T-helper 17 cell (primary cell): ENCODE data around the gene MPND. TPM values are rescaled to one million over a fixed set of nuclear protein-coding genes. Genes with fewer than 3 reads are reported as not detected.
A peak's percentile ranks its signal among the peaks of the same experiment; 100 is the strongest.

Source experiments
- ATAC-seq: fragments of 150-1000 bp; cut with Tn5 transposase; 2 replicates; pipeline ENCODE4 v1.10.0; 2021; ENCODE audit warnings: mild to moderate bottlenecking, moderate library complexity
- DNase-seq, 3 donors: peaks; one replicate each; pipeline versions ENCODE4 v3.0.0 to v3.0.0-alpha.2; 2020 to 2021
- H3K9me3 ChIP-seq: one replicate; pipeline ENCODE4 v1.7.0; 2013; ENCODE audit warnings: low read length, mild to moderate bottlenecking; ENCODE audit not compliant: control insufficient read depth, poor library complexity, severe bottlenecking
- H3K27ac Mint-ChIP-seq: one replicate; pipeline ENCODE4 v1.8.0; 2022; ENCODE audit warnings: mild to moderate bottlenecking, moderate library complexity, mixed read lengths
- H3K27me3 Mint-ChIP-seq: one replicate; pipeline ENCODE4 v1.8.0; 2022; ENCODE audit warnings: mixed read lengths
- H3K36me3 Mint-ChIP-seq: one replicate; pipeline ENCODE4 v1.8.0; 2022; ENCODE audit warnings: low read depth, mixed read lengths
- H3K4me1 Mint-ChIP-seq: one replicate; pipeline ENCODE4 v1.8.0; 2022; ENCODE audit warnings: mild to moderate bottlenecking, mixed read lengths
- H3K4me3 Mint-ChIP-seq: one replicate; pipeline ENCODE4 v1.8.0; 2022; ENCODE audit warnings: mild to moderate bottlenecking, moderate library complexity, mixed read lengths
- total RNA-seq, 4 donors: library from RNA in 2 of 4; stranded (reverse) in 2 of 4; gene quantifications; one replicate each; pipeline ENCODE4 v1.2.3 and lab custom pipeline; 2022 to 2026

MPND gene
- total RNA-seq, 2 donors from 2014 or later: 13.0 to 15.1 TPM

DNA sequence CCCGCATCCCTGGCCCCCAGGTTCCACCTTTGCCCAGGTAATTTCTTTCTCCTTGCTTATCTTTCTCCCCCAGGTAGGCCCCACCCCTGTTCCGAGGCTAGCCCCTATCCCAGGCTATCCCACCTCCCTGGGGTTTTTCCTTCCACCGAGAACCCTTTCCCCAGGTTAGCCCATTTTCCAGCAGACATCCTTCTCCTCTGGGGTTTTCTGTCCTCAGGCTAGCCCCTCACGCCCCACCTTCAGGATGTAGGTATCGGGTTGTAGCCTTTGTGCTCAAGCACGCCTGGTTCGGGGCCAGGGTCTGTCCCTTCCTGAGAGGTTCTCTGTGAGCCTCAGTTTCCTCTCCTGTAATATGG is 38.1 kb upstream of the MPND start:
- no peaks in the 10 kb centered on the region for H3K27me3 Mint-ChIP-seq
- H3K4me3 Mint-ChIP-seq: peak overlapping the region; percentile 69
- no peaks in the 10 kb centered on the region for H3K36me3 Mint-ChIP-seq
- DNase-seq: no peak
- H3K27ac Mint-ChIP-seq: no peak overlapping the region
- H3K9me3 ChIP-seq: no peaks in the 10 kb centered on the region
- ATAC-seq: no peak
- H3K4me1 Mint-ChIP-seq: peaks cover 18% of the 10 kb centered on the region

DNA sequence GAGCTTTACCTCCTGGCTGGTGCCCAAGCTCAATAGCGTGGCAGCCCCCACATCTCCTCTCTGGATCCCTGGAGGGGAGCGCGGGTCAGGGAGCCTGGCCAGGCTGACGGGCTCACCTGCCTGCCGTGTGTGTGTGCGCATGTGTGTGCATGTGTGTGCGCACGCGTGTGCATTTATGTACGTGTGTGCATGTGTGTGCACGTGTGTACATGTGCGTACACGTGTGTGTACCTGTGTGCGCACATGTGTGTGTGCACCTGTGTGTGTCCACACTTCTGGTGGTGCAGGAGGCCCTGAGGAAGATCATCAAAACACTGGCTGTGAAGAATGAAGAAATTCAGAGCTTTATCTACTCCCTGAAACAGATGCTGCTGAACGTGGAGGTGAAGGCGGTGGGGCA is 37.7 kb upstream of the MPND start:
- no peak overlapping the region for H3K27ac Mint-ChIP-seq
- peaks cover 18% of the 10 kb centered on the region for H3K4me1 Mint-ChIP-seq
- H3K9me3 ChIP-seq: no peaks in the 10 kb centered on the region
- no peaks in the 10 kb centered on the region for H3K36me3 Mint-ChIP-seq
- no peak for ATAC-seq
- no peaks in the 10 kb centered on the region for H3K27me3 Mint-ChIP-seq
- no peak for DNase-seq
- peak overlapping the region; percentile 69 for H3K4me3 Mint-ChIP-seq

DNA sequence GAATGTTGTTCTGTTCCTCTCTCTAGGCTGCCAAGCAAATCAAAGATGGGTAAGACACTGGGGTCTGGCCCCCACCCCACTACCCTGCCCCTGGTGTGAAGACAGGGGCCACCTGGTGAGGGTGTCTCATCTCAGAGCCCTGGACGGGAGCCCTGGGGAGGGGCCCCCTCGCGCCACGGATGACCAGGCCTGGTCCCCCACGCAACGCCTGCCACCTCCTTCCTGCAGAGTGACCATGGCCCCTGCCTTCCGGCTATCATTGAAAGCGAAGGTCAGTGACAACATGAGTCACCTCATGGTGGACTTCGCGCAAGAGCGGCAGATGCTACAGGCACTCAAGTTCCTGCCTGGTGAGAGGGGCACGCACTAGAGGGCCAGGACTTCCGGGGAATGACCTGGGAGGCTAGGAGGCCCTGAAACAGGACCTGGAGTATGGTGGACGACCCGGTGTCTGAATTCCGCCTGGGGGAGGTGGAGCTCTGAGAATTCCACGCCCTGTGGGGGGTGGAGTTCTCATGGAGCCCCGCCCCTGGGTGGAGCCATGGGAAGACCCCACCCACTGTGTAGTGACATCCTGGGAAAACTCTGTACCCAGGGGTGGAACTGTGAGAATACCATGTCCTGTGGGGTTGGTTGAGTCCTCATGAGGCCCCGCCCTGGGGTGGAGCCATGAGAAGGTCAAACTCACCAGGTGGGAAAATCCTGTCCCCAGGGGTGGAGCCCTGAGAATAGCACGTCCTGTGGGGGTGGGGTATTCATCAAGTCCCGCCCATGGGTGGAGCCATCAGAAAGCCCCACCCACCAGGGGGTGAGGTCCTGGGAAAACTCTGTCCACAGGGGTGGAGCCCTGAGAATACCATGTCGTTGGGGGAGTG is 32.9 kb upstream of the MPND start:
- H3K4me1 Mint-ChIP-seq: no peaks in the 10 kb centered on the region
- DNase-seq (no peak), ATAC-seq (peak; percentile 35)
- H3K9me3 ChIP-seq: no peaks in the 10 kb centered on the region
- no peaks in the 10 kb centered on the region for H3K27me3 Mint-ChIP-seq
- H3K36me3 Mint-ChIP-seq: no peaks in the 10 kb centered on the region
- no peak overlapping the region for H3K4me3 Mint-ChIP-seq
- H3K27ac Mint-ChIP-seq: no peak overlapping the region

DNA sequence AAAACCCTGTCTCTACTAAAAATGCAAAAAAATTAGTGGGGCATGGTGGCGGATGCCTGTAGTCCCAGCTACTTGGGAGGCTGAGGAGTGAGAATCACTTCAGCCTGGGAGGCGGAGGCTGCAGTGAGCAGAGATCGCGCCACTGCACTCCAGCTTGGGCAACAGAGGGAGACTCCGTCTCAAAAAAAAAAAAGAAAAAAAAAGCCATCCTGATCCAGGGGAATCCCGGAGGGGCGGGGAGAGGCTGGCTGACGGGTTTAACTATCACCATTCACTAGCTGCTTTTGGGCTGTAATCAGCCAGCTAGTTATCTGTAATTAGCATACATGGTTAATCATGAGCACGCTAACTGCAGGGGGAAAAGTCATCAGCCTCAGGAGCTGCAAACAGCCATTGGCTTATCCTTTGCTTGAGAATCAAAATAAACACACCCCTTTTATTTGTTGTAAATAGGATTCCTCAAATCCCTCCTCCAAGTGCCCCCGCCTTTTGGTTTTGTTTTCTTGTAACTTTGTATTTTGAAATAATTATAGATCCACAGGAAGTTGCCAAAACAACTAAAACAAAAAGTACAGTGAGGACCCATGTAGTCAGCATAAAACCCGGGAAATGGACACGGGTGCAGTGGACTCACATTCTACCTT is 29.4 kb upstream of the MPND start:
- H3K36me3 Mint-ChIP-seq: peaks cover 2% of the 10 kb centered on the region
- no peak for DNase-seq
- peak overlapping the region; percentile 27 for H3K27ac Mint-ChIP-seq
- no peaks in the 10 kb centered on the region for H3K27me3 Mint-ChIP-seq
- H3K9me3 ChIP-seq: no peaks in the 10 kb centered on the region
- ATAC-seq: no peak
- peaks cover 4% of the 10 kb centered on the region for H3K4me1 Mint-ChIP-seq
- H3K4me3 Mint-ChIP-seq: no peak overlapping the region

DNA sequence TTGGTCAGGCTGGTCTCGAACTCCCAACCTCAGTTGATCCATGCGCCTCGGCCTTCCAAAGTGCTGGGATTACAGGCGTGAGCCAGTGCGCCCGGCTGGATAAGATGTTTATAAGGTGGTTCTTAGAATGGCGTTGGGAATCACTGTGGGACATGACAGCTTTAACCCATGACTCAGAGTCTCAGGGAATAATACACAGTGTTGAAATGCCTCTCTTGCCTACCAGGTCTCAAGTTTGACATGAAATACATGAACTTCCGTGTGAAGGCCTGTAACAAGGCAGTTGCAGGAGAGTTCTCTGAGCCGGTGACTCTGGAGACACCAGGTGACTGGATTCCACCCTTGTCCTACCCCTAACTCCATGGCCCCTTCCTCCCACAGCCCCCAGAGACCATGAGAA is 26.4 kb upstream of the MPND start:
- Mint-ChIP-seq H3K4me1 (peaks cover 4% of the 10 kb centered on the region), H3K36me3 (peaks cover 2% of the 10 kb centered on the region), H3K4me3 (no peak overlapping the region), H3K27ac (no peak overlapping the region), H3K27me3 (no peaks in the 10 kb centered on the region)
- DNase-seq: no peak
- H3K9me3 ChIP-seq: no peaks in the 10 kb centered on the region
- ATAC-seq: no peak

DNA sequence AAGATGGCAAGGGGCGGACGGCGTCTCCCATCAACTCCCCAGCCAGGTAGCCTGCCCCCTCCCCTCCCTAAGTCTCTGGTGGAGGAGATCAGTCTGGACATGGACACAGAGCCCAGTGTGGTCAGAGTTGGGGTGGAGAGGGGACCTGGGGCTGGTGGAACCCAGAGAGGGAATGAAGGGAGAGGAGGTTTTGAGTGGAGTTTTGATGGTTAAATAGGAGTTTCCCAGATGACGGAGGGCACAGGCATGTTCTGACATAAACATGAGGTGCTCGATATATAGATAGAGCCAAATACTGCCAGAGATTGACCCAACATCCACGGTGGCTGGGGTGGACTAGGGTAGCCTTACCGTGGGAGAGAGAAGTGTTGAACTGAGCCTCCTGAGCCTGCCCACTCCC is 24.9 kb upstream of the MPND start:
- Mint-ChIP-seq H3K36me3 (peaks cover 2% of the 10 kb centered on the region), H3K4me3 (no peak overlapping the region), H3K27ac (peak overlapping the region; percentile 46), H3K27me3 (no peaks in the 10 kb centered on the region), H3K4me1 (peaks cover 4% of the 10 kb centered on the region)
- DNase-seq (no peak), ATAC-seq (no peak)
- H3K9me3 ChIP-seq: no peaks in the 10 kb centered on the region

DNA sequence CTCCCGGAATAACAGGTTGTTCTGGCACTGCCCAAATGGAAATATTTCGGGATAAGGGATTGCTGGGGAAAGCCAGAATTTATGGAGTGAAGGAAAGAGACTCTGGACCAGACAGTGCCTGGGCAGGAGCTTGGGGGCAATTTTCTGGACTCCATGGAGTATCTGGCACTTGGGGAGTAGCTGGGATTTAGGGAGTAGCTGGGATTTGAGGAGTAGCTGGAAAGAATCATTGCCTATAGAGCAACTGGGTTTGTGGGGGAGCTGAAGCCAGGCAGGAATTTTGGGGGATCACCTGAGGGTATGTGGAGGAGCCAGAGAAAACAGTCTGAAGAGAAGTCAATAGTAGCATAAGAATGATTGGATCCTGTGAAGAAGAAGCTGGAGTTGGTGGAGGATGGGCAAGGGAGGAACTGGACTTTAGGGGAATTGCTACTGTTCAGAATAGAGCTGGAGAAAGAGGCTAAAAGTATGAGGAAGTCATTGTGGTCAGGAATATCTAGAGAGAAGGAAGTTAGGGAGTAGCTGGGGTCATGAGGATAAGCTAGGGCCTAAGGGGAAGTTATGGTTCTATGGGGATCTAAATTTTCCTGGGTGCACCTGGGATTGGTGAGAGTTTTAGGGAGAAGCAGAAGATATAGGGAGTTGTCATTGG is 24.2 kb upstream of the MPND start:
- no peaks in the 10 kb centered on the region for H3K27me3 Mint-ChIP-seq
- H3K4me3 Mint-ChIP-seq: no peak overlapping the region
- peaks cover 2% of the 10 kb centered on the region for H3K36me3 Mint-ChIP-seq
- no peaks in the 10 kb centered on the region for H3K9me3 ChIP-seq
- H3K27ac Mint-ChIP-seq: peak overlapping the region; percentile 46
- peaks cover 4% of the 10 kb centered on the region for H3K4me1 Mint-ChIP-seq
- ATAC-seq (no peak), DNase-seq (no peak)

DNA sequence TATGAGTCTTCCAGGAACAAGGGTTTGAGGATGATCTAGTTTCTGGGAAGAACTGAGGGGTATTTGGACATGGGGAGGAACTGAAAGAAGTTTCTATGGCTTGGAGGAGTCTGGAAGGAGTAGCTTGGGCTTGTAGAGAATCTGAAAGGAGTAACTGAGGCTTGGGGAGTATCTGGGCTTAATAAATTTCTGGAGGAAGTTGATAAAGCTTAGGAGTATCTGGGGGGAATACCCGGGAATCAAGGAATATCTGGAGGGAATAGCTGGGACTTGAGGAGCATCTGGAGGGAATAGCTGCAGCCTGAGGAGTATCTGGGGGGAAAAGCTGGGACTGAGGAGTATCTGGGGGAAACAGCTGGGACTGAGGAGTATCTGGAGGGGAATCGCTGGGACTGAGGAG is 22.9 kb upstream of the MPND start:
- ATAC-seq (no peak), DNase-seq (no peak)
- H3K4me1 Mint-ChIP-seq: peaks cover 4% of the 10 kb centered on the region
- H3K27me3 Mint-ChIP-seq: no peaks in the 10 kb centered on the region
- H3K36me3 Mint-ChIP-seq: peaks cover 2% of the 10 kb centered on the region
- H3K4me3 Mint-ChIP-seq: no peak overlapping the region
- H3K9me3 ChIP-seq: no peaks in the 10 kb centered on the region
- no peak overlapping the region for H3K27ac Mint-ChIP-seq

DNA sequence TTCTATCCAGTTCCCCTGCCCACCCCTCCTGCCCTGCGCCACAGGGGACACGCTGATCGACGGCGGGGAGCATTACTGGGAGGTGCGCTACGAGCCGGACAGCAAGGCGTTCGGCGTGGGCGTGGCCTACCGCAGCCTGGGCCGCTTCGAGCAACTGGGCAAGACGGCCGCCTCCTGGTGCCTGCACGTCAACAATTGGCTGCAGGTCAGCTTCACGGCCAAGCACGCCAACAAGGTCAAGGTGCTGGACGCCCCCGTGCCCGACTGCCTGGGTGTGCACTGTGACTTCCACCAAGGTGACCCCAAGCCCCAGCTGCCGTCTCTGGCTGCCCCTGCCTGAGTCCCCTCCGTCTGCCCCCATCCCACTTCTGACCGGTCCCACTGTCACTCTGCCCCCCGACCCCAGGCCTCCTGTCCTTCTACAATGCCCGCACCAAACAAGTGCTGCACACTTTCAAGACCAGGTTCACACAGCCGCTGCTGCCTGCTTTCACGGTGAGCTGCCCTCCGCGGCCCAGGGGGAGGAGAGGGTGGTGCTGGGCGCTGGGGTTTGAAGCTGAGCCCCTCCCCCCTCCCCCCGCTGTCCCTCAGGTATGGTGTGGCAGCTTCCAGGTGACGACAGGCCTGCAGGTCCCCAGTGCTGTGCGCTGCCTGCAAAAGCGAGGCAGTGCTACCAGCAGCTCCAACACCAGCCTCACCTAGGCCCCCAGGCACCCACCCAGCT is 20.3 kb upstream of the MPND start:
- H3K4me1 Mint-ChIP-seq: peaks cover 14% of the 10 kb centered on the region
- no peak for ATAC-seq
- no peak overlapping the region for H3K4me3 Mint-ChIP-seq

DNA sequence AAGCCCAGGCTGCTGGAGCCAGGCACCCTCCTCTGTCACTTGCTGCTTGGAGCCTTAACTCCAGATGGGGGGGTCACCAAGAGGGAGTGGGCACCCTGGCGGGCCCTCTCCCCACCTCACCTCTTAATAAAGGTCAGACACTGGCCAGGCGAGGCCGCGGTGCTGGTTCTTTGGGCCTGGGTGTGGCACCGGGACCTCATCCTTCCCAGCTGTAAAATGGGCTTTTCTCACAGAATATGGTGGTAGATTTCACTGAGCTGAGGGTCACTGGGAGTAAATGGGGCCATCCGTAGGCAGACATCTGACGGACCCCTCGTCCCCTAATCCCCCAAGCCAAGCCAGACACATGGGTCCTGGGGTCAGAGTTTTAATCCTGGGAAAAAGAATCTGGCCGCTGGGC is 19.7 kb upstream of the MPND start:
- ATAC-seq (no peak), DNase-seq (no peak)
- Mint-ChIP-seq H3K27me3 (no peaks in the 10 kb centered on the region), H3K27ac (no peak overlapping the region), H3K4me1 (peaks cover 17% of the 10 kb centered on the region), H3K36me3 (no peaks in the 10 kb centered on the region), H3K4me3 (no peak overlapping the region)
- no peaks in the 10 kb centered on the region for H3K9me3 ChIP-seq

More for the DNA sequence above, 20.3 kb upstream of the MPND start:
- H3K9me3 ChIP-seq: no peaks in the 10 kb centered on the region
- no peak for DNase-seq
- H3K27me3 Mint-ChIP-seq: no peaks in the 10 kb centered on the region
- H3K27ac Mint-ChIP-seq: no peak overlapping the region
- H3K36me3 Mint-ChIP-seq: no peaks in the 10 kb centered on the region

DNA sequence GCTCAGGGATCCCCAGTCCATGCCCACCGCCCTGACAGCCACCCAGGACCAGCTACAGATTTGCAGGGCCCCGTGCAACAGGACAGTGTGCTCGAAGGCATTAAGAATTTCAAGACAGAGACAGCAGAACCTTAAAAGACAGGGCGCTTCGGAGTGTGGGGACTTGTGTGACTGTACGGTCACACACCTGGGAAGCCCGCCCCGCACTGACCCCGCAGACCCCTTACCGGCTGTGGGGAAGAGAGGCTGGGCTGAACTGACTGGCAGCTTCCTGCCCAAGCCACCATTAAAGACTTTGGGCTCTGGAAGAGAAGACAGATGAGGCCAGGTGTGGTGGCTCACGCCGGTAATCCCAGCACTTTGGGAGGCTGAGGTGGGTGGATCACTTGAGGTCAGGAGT is 19.1 kb upstream of the MPND start:
- no peak overlapping the region for H3K27ac Mint-ChIP-seq
- no peaks in the 10 kb centered on the region for H3K27me3 Mint-ChIP-seq
- no peaks in the 10 kb centered on the region for H3K36me3 Mint-ChIP-seq
- H3K9me3 ChIP-seq: no peaks in the 10 kb centered on the region
- ATAC-seq: no peak
- DNase-seq: no peak
- H3K4me3 Mint-ChIP-seq: no peak overlapping the region
- peaks cover 17% of the 10 kb centered on the region for H3K4me1 Mint-ChIP-seq

DNA sequence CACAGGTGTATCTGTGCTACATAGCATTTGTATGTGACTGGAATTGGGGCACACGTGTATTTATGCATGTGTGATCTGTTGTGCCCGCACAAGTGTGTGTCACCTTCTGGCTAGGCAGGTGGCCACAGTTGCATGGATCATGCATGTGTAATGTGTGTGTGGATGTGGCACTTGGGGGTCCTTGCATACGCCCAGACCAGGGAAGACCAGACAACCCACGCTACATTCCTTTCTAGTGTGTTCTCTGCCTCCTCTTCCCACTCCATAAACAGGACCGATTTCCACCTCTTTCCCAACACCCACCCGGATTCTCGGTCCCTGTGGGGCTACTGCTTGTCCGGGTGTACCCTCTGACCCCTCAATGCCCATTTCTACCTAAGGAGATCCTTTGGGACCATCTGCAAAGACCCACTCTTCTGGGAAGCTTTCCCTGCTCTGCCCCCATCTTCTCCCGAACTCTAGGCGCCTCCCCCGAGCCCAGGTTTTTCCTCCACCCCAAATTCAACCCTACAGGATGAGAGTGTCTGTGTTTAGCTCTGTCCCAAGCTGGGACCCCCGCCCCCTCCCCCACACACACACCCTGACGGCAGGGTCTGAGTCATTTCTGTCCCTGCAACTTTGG is 17.0 kb upstream of the MPND start:
- Mint-ChIP-seq H3K36me3 (no peaks in the 10 kb centered on the region), H3K27me3 (no peaks in the 10 kb centered on the region), H3K4me1 (peaks cover 17% of the 10 kb centered on the region), H3K4me3 (peak overlapping the region; percentile 85), H3K27ac (no peak overlapping the region)
- no peak for DNase-seq
- no peak for ATAC-seq
- no peaks in the 10 kb centered on the region for H3K9me3 ChIP-seq

DNA sequence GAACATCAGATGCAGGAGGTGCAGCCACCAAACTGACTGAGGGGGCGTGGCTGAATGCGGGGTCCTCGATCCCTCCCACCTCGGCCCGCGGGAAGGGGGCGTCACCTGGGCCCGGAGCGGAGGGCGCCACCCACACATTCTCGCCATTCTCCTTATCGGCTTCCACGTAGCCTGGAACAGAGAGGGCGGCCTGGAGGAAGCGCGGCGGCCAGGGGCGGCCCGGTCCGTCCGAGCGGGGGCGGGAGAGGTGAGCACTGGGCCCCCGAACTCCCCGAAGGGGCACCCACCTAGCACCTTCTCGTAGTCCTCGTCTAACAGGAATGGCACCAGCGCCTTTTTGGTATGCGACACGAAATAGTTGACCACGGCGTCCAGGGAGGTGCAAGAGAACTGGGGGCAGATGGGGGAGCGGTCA is 16.5 kb upstream of the MPND start:
- Mint-ChIP-seq H3K36me3 (no peaks in the 10 kb centered on the region), H3K4me3 (peak overlapping the region; percentile 89), H3K27ac (peak overlapping the region; percentile 72), H3K27me3 (no peaks in the 10 kb centered on the region), H3K4me1 (peaks cover 17% of the 10 kb centered on the region)
- no peaks in the 10 kb centered on the region for H3K9me3 ChIP-seq
- ATAC-seq: no peak
- DNase-seq: no peak
